GM21423 (cell line): ENCODE measurements around the gene WDR64.
A peak's percentile ranks its signal among the peaks of the same experiment; 100 is the strongest.

Source experiments
- ATAC-seq: cut with Tn5 transposase; IDR thresholded peaks from one replicate; pipeline ENCODE4 v1.9.1; 2021; ENCODE audit warnings: mild to moderate bottlenecking, moderate library complexity; ENCODE audit not compliant: unreplicated experiment

WDR64 gene

DNA sequence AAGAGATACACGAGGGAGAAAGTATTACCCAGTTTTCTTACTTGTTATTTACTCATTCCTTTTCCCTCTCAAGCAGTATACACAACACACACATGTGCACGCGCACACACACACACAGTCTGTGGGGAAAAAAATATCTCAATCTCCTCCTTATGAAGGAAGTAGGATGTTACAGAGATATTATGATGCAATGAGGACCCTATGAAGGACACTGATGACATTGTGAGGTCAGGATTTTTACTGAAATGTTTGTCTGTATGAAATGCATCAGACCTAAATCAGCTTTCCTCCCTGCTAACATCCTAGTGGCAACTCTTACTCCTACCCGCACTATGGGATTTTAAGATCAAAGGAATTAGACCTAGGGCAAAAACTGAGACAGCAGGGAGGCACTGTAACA, at the start of gene WDR64:
Gene WDR64, plus strand, starts transcription at position 270 of the 400 bp plus-strand sequence. CDS start 204 bp downstream, outside the sequence.
- ATAC-seq = no peak

DNA sequence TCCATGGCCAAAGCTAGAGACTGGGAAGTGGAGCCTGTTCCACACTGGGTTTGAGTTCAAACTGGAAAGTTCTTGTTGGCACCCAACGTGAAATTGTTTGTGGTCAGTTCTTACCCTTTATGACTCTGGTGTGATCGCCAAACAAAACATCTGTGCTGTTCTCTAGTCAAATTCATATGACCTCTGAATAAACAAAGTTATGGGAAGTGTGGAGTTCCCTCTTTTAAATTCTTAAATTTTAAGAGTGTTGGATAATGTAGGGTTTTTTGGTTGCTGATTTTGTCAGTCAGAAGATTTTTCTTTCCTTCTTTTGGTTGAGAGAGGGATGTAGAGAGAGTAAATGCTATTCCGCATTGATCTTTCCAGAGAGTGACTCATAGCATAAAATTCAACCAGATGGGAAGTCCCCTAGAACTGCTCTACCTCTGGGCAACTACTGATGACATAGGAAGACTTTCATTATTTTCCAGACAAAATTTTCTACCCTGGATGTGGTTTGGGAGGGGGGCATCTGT, 48.3 kb upstream of the WDR64 start:
- ATAC-seq = no peak

DNA sequence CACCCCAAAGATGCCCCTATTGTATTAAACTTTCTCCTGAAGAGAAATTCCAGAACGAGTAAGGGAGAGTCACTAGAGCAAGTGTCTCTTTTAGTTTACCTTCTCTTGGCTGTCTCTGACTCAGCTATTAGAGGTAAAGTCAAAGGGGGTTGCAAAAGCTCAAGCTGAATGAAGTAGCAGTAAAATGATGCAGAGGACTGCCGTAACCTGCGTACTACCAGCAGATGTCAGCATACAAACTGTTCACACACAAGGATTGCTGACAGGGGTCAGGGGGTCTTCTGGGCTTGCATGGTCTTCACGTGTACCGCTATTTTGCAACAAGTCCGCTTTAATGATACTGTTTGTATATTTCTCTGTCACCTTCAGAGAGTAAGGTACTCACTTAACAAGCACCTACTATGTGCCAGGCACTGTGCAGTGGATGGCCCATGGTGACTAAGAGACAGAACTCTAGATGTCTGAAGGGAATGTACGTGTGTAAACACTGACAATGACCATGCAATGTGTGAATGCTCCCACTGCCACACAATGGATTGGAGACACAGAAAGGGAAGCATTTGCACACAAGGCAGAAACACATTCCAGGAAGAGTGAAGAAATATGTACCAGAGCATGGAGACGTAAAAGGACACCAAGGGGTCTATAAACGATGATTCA, 46.8 kb upstream of the WDR64 start:
- ATAC-seq = no peak

DNA sequence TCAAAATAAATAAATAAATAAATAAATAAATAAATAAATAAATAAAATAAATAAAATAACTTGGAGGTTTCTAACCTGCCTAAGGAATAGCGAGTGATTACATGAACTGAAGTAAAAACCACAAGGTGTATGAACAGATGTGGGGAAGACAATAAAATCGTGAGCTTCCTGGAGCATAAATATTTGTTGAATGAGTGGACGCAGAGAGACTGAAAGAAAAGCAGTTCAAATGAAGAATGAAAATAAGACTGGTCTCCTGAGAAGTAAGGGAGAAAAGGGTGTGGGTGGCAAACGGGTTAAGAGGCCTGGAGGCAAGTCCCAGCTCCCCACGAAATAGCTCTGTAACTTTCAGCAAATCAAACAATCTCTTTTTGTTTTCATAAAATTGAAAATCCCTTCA, 45.5 kb upstream of the WDR64 start:
- ATAC-seq = no peak

DNA sequence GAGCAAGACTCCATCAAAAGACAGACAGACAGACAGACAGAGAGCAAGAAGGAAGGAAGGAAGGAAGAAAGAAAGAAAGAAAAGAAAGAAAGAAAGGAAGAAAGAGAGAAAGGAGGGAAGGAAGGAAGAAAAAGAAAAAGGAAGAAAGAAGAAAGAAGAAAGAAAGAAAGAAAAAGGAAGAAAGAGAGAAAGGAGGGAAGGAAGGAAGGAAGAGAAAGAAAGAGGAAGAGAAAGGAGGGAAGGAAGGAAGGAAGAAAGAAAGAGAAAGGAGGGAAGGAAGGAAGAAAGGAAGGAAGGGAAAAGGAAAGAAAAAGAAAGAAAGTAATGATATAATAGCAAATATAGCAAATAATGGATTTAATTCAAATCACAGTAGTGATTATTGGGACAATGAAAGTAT, 44.6 kb upstream of the WDR64 start:
- no peak for ATAC-seq

DNA sequence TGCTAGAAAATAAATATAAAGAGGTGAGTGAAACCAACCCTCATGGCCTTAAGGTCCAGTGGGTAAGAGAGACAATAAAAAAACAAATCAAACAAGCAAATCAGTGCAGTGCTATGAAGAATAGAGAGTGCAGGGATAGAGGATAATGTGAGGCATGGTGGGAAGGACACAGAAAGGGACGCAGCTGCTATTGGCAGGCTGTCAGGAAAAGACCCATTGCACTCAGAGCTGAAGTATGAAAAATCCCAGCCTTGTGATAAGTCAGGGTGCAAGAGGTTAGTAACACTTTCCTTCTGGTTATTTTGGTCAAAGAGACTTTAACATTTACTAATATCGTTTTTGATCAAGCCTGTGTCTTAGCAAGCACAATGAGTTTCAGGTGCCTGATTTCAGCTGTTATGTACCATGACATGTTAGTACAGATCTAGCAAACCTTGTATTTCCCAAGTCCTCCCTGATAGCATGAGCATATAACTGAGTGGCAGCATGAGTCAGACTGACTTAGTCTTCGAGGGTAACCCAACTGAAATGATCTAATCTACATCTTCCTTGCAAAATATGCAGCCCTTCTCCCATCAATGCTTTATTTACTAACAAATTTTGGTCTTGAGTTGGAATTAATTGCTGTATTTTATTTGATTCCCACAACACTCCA, 43.6 kb upstream of the WDR64 start:
- ATAC-seq = no peak

DNA sequence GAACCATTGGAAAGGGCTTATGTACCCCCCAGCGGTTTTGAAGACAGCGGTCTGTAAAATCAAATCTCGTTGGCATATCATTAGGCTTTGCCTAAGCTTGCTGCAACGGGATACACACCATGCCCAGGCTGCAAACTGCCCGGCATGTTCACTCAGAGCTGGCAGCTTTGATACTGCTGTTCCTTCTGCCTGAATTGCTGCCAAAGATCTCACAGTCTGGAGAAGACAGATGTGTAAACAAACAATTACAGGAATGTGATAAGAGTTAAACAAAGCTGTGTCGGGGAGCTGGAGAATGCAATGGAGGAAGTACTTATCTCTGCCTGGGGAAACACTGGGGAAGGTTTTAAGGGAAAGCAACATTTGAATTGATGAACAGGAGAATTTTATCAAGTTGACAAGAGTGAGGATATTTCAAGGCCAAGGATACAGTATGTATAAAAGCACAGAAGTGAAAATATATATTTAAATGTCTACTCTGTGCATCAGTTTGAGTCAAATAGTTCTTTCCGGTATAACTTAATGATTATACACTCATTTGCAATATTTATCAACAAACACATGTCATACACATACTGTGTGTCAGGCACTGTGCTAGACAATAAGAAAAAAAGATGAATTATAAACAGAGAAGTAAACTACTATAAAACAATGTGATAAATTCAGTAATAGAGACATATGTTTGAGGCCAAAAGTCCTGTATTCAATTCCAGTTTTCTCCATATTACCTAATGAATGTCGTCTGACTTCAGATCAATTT, 41.8 kb upstream of the WDR64 start:
- ATAC-seq = no peak

DNA sequence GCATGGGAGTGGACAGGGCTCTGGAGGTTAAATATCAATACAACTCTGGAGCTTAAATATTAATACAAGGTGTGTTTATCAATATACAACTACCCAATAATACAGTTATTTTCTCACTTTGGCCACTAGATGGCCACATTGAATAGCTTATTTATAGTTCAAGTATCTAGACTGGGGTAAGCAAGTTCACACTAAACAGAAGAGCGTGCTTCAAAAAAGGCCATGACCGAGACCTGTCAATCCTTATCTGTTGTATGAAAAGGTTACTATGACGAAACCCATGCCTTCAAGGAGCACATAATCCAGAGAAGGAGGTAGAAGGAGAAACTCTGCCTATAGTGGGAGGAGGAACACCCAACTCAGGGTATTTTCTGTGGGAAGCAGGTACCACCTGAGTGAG, 41.0 kb upstream of the WDR64 start:
- peak; percentile 90 for ATAC-seq

DNA sequence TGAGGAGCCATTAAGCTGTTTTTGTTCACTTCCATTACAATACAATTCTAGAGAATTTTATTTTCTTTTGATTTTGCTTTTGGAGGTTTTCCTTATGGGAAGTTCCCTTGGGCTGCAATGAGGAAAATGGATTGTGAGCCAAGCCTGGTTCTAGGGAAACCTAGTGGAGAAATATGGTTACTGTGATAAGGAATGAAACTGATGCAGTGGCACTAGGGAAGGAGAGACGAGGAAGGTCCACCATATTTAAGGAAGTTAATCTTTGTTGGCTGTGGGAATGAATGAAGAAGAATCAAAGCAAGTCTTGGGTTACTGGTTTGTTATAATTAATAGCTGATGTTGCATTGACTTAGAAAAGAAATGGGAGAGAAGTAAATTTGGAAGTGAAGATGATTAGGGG, 40.3 kb upstream of the WDR64 start:
- ATAC-seq = no peak

DNA sequence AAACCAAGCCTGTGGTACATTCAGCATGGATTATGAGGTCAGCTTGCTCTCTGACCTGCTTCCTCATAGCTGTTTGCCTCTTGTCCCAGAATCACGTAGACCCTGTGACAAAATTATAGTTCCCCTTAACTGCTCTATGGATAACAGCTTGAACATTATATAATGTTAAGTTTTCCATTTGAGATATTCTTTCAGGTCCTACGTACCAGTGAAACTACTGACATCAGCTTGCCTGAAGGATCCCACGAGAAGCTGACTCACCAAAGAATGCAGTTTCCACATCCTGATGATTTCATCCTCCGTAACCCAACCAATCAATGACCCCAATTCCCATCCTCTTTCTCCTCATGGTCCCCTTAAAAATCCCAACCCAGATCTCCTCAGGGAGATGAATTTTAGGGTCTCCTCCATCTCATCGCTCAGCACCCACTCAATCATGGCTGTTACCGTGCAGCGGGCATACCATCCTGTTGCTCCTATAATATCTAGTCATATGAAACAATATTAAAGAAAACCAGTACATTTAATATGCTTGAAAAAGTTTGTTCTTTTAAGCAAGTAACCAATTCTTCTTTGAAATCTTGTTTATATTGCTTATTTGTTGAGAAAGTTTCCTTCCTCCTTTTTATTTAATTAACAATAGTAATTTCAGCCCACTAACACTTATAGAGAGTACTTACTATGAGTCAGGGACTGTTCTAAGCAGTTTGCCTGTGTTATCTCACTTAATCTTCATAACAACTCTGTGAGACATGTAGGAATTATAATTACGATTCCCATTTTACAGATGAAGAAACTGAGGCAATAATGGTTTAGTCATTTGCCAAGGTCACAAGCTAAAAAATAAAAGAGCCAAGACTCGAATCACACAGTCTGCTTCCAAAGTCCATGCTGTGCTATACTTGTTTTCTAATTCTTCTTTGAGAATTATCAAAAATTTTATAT, 39.3 kb upstream of the WDR64 start:
- no peak for ATAC-seq

DNA sequence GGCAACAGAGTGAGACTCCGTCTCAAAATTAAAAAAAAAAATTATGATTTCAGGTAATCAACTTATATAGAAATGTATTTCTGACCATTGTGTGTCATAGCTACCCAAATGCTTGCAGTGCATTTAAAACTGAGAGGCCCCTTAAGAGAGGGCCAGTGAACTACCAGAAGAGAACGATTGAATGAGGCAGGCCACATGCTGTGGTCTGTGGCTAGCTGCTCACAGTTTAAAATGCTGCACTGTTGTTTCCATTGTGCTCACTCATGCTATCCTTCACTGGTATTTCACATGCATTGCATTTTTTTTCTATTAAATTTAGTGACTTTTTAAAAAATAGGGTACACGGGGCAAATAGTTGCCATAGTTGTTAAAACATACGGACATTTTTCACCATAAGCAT, 37.9 kb upstream of the WDR64 start:
- ATAC-seq = no peak

DNA sequence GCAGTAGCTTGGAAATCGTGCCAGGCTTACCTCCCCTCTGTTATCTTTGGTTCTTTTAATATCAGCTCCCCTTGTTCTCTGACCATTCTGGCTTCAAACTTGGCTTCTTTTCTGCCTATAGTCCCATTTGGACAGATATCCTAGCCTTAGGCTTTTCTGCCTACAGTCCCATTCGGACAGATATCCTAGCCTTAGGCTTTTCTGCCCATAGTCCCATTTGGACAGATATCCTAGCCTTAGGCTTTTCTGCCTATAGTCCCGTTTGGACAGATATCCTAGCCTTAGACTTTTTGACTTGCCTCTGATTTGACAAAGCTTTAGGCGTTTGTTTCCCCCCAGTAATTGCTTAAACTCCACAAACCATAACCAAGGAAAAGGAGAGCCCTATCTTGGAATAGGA, 37.5 kb upstream of the WDR64 start:
- ATAC-seq = no peak

DNA sequence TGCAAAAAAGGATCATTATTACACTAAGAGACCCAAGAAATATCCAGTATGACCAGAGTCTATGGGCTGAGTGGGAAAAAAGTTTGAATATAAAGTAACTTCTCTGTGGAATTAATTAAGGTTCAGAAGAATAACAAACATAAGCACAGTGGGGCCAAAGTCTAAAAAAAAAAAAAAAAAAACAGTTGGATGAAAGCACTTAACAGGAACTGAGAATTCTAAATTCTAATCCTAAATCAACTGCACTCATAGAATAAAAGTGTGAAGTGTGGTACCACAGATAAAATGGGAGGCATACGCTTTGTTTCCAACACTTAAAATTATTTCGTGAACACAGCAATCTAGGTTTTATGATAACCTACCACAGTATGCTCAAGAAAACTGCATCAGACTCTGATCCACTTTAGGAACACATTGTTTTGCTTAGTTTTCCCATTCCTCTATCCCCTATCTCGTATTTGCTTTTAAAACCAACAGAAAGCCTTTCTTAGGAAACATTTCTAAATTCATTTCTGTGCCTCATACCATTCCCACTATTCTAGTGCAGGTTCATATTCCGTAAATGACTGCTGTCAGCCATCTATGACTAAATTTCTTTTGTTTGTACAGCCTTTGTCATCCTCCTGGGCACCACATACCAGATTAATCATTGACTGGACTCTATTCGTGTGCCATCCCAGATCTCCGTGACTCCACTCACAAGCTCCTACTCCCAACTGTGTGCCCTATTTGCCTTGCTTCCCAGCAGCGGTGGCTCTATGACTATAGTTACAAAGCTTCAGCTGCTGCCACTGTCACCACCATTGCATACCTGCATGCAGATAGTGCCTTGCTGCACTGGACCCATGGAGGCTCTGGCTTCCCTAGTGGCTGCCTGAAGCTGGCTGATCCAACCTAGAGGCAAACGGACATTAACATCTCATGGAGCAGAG, 36.8 kb upstream of the WDR64 start:
- no peak for ATAC-seq

DNA sequence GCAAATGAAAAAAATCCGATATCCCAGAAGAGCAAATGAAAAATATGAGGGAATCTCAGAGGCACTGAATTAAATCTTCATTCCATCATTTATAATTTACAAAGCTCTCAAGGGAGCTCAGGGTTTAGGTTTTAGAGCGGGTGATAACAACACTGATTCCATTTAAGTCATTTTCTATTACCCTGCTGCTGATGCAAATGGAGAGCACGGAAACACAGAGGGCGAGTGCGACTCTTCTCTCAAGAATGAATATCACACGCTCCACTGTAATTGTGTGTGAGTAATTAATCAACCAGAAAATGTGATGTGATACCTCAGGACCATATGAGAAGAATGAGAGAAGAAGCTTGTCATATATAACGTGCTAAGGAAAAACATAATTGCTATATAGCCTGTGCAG, 34.7 kb upstream of the WDR64 start:
- ATAC-seq = no peak

DNA sequence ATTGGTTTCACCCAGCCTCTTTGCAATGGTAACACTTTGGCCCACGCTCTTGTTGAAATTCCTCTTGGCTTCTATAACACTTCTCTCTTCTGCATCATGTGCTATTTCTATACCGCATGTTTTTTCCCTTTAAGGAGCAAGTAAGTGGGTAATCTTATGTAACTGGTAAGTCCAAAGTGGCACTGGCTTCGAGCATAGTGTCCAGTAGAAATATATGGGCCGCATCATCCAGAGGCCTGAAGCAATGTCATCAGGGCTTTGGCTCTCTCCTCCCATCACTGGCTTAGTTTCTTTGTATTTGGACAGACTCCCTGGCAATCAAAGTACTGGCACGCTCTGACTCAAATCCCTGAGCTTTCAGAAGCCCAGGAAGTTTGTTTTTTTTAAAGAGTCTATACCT, 29.4 kb upstream of the WDR64 start:
- ATAC-seq = no peak

DNA sequence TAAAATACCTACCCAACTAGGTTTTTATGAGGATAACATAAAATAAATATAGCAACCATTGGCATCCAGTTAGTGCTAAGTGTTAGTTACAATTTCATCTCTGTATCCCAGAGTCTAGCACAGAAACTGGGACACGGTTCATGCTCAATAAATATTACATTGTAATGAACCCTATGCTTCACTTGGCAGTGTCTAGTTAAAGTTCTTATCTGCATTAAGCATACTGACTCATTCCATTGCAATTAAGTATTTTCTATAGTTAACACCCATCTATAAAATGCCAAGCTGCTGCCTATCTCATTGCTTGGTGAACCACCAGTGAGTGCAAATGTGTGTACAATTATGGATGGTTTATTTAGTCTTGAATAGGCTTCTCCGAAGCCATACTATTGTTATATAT, 27.1 kb upstream of the WDR64 start:
- ATAC-seq = no peak

DNA sequence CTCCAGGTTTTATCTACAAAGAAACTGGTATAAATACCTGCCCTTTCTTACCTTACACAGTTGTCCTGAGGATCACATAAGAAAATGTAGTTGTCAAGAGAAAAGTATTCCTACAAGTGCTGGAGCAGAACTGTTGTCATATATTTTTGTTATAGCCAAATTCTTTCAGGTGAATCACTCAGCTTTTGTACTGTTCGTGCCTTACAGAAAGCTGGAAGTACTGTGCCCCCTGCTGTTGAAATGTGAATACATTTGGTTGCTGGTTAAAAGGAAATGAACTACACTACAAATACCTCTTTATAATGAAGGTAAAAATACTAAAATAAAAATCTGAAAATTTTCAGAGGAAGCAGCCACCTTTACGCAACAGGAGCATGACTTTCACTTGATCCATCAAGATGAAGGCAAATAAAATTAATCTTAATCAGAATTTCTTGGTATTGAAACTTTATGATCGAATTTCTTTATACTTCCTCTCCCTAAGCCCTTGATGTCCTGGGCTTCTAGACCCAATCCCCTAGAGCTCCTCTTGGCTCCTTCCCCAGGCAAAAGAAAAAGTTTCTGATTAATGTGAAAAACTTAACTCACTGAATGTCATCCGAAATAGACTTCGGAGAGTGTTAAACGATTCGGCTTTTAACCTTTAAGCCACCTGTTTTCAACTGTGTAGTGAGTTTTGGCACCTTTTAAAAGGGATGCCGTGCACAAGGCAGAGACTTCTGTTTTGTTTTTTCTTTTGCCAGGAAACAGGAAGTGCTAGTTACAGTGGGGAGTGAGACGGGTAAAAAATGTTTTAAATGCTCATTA, 24.4 kb upstream of the WDR64 start:
- ATAC-seq = peak; percentile 84

DNA sequence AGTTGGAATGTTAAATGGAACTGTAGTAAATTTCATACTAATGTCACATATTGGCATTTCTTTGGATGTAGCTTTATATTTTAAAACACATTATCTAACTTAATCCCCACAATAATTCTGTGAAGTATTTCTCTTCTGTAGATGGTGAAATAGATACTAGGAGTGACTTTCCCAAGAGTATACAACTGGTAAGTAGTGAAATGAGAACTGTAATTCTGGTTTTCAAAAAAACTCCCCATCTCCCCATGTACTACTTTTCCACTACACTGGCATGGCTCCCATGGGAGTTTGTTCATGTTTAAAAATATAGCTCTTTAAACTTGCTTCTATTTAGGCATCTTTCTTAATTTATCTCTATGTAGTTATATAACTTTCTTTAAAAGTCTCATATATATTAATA, 22.1 kb upstream of the WDR64 start:
- ATAC-seq = no peak

DNA sequence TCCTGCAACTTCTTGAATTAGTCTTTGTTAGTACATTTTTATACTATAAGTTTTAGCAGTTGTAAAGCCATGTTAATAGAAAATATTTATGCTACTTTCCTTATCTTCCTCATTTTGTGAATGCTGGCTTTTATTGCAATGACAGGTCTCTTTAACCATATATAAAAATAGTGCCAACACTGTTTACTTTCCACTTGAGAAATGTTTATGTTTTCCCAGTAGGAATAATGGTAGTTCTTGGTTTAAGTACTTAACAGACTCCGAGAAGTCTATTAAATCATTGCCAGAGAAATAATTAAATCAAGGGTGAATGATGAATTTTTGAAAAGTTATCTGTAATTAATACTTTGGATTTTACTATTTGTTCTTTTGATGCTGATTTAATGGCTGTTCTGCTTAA, 21.6 kb upstream of the WDR64 start:
- no peak for ATAC-seq
